ENCODE data around the gene SLC25A39. TPM values are rescaled to one million over a fixed set of nuclear protein-coding genes. Genes with fewer than 3 reads are reported as not detected.

Gene SLC25A39
- polyA plus RNA-seq, 3 donors: 83.8 to 116 (median 113) TPM

DNA sequence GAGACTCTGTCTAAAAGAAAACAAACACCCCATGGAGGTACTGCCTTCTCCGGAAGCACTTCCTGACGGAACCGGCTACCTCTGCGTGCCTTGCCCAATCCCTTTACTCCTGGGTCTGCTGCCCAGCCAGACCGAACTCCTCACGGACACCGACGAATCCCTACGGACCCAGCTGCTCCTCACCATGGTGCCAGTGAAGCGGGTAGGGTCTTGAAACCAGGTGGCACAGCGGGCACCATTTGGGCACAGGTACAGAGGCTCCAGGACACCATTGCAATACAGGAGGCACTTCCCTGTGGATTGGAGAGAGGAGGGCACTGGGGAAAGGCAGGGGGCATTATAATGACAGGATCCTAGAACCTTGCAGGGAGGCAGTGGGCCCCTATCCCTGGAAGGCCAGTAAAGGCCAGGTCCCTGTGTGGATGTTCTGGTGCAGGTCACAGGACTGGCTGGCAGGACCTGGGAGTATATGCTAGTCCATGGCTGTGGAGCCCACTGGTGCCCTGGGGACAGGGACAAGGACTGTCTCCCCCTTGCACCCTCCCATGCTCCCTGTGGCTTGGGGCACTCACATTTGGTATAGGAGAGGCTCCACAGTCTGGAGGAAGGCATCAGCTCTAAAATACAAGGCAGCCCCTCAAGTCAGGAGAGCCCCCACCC is 2.3 kb downstream of the SLC25A39 start:
- DNase-seq (ENCODE audit: extremely low read depth in 1 of 11, low read depth in 9 of 11, low spot score in 4 of 11): no peak

DNA sequence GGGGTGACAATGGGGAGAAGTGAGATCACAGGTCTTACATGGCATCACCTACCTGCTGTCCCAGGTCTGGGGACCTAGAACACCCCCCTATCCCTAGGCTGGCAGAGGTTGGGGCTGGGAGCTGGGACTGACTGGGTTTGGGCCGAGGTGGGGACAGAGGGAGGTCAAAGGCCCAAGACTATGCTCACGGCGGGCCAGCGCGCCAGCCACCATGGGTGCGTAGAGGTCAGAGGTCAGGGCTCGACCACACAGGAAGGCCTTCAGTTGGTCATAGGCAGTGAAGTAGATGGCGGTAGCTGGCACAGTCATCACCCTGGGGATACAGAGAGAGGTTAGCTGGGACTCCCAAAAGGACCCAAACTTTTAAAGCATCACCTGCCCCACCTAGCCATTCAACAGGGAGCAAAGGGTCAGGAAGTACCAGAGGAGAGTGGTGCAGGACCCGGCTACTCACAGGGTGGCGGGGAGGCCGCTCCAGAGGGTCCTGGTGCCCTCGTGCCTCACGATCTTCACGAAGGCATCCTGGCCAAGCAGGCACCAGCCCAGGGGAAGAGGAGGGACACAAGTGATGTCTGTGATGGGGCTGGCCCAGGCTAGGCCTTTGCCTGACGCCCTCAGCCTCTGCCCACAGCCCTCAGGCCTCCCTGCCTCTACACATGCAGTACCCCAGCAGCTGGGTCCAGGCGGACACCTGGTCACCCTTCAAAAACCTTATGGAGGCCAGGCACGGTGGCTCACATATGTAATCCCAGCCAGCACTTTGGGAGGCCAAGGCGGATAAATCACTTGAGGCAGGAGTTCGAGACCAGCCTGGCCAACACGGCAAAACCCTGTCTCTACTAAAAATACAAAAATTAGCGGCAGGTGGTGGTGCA is 3.1 kb downstream of the SLC25A39 start:
- DNase-seq (ENCODE audit: extremely low read depth in 1 of 11, low read depth in 9 of 11, low spot score in 4 of 11): no peak

DNA sequence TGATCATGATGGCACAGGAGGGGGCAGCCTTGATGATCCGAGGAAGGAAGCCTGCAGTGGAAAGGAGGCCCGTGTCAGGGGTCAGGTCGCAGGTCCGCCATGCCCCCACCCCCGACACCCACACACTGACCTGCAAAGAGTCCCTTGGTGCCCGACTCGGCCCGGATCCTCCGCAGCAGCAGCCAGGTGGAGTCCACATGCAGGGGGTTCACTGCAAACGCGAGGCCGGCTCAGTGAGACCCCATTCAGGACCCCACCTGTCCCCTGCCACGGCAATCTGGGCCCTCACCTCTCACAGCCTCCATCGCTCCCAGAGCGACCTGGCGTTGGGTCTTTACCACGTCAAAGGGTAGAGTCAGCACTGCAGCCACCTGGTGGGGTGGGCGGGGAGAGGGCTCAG is 4.6 kb downstream of the SLC25A39 start:
- DNase-seq (ENCODE audit: extremely low read depth in 1 of 11, low read depth in 9 of 11, low spot score in 4 of 11): no peak

DNA sequence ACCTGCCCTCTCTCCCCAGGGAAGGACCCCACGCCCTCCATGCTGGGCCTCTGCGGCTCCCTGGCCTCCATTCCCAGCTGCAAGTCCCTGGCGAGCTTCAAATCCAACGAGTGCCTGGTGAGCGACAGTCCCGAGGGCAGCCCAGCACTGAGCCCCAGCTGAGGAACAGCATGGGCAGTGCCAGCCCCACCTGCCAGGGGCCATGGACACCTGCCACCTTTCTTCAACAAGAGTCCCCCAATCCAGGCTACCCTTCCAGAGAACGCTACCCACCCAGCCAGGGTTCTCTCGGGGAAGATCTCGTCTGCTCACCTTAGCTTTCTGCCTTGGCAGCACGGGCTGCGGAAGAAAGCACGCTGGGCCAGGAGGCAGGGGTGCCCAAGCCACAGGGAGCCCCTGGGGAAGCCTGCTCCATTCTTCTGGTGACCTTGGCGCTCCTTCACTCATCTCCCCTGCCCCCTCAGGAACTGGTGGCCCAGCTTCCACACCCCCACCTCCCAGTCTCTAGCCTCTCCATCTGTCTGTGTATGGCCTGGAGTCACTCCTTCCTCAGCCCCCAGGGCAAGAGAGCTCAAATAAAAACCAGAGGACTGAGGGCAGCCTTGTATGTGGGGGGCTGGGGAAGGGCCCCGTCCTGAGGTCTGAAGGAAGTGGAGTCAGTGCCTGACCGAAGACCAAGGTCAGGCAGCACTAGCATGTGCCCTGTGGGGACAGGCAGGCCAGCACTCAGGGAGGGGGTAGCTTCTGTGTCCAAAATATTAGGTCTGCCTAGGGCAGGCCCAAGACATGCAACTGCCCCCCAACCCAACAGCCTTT is 6.3 kb downstream of the SLC25A39 start:
- DNase-seq (ENCODE audit: extremely low read depth in 1 of 11, low read depth in 9 of 11, low spot score in 4 of 11): no peak

DNA sequence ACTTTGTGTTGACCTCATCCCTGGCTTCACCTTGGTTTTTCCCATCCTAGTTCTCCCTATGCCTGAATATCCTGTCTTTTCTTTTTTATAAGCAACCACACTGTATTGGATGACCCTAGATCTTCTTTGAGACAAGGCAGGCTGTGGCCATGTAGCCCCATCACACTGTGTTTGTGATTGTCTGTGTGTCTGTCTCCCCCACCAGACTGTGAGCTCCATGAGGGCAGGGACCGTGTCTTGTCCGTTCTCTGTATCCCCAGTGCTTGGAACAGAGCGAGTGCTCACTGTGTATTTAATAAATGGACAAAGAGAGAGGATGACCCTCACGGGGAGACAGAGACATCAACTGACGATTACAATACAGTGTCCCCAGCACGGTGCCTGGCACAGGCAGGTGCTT is 7.1 kb downstream of the SLC25A39 start:
- no peak for DNase-seq (ENCODE audit: extremely low read depth in 1 of 11, low read depth in 9 of 11, low spot score in 4 of 11)

DNA sequence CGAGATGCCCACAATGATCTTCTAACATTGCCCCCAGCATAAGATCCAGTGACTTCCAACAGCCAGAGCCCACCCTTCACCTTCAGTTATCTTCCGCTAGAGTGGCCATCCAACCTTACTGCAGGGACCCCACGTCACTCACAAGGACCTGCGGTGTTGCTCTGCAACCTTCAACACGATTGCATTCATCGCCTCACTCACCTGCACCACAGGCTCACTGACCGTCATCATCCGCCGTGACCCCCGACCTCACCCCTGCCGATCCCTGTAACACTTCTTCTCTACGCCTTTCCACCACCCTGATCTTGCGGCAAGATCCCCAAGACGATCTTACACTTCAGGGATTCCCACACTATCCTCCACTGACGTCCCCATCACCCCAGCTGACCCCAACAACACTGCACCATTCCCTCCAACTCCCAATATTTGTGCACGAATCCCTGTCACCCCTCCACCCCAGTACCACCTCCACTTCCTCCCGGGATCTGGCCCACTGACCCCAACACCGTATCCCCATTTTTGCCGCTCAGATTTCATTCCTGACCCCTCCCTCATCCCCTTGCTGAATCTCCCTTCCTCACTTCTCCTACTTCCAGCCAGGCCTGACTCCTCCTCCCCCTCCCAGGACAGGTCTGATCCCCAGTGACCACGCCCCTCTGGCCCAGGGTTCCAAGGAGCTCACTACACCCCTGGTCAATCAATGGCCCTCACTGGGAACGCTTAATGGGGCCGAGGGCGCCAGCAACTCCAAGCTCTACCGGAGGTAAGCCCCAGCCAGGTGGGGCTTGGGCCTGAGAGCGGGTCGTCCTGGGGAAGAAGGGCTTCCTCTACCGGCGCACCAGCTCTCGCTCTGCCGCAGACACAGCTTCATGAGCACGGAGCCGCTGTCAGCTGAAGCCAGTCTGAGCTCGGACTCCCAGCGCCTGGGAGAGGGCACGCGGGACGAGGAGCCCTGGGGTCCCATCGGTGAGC is 8.6 kb downstream of the SLC25A39 start:
- no peak for DNase-seq (ENCODE audit: extremely low read depth in 1 of 11, low read depth in 9 of 11, low spot score in 4 of 11)

DNA sequence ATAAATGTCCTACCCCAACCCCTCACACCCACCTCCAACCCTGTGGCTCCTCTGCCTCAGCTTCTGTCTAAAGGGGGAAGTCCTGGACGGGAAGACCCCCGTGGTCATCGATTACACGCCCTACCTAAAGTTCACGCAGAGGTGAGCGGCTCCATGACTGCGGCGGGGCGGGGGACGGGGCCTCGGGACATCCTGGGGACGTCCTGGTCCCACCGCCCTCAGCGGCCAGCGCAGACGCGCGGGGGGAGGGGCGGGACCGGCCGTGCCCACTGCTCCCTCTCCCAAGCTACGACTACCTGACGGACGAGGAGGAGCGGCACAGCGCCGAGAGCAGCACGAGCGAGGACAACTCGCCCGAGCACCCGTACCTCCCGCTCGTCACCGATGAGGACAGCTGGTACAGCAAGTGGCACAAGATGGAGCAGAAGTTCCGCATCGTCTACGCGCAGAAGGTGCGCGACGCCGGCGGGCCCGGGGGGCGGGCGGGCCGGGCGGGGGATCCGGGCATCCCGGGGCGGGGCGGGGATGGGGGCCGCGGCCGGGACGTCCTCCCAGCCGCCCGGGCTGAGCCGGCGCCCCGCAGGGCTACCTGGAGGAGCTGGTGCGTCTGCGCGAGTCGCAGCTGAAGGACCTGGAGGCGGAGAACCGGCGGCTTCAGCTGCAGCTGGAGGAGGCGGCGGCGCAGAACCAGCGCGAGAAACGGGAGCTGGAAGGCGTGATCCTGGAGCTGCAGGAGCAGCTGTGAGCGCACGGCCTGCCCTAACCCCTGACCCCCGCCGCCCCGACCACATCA is 9.6 kb downstream of the SLC25A39 start:
- no peak for DNase-seq (ENCODE audit: extremely low read depth in 1 of 11, low read depth in 9 of 11, low spot score in 4 of 11)

DNA sequence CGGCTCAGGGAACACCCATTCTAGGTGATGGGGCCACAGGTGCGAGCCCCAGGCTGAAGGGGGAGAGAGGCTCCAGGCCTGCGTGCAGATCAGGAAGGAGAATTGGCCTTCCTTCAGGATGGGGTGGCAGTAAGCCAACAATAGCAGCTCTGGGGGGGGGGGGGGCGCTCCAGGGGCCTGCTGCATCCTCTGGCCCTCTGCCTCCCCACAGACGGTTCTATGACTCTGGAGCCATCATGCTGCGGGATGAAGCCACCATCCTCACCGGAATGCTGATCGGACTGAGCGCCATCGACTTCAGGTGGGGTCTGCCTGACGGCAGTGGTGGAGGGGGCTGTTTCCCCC is 10.1 kb downstream of the SLC25A39 start:
- DNase-seq (ENCODE audit: extremely low read depth in 1 of 11, low read depth in 9 of 11, low spot score in 4 of 11): no peak

DNA sequence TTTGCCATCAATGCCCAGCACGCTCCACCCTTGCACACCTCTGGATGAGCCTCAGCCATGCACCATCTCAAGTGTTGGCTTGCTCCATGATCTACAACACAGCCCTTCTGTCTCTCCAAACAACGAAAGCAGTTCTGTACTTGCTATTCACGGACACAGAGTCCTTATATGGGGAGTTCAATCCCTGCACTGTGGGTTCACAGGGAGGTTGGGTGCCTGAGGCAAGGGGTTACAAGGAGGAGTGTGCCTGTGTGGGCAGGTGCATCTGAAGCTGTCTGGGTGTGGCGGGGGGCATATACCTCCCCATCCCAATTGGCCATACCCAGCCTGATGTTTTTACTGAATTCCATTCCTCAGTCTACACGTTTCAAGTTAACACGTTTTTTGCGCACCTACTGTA is 10.6 kb downstream of the SLC25A39 start:
- no peak for DNase-seq (ENCODE audit: extremely low read depth in 1 of 11, low read depth in 9 of 11, low spot score in 4 of 11)

DNA sequence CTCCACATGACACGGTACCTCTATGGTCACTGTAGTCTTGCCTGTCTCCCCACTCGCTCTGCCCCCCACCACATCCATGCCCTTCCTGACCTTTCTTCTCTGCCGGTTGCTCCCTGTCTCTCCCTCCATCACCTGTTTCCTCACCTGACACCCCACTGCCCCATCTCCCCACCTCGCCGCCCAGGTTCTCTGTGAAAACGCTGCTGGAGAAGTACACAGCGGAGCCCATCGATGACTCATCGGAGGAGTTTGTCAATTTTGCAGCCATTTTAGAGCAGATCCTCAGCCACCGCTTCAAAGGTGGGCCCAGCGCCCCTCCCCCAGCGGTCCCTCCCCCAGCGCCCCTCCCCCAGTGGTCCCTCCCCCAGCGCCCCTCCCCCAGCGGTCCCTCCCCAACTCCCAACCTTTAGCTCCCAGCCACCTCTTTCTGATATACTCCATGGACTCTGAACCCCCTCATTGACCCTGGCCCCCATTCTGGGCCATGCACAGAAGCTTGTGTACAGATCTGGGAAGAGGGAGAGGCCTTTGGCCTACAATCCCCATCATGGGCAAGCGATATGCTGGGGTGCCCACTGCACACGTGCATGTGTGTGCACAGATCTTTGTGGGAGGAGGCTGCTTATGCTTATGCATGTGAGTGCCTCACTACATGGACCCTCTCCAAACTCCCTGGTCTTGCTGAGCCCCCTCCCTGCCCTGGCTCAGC is 12.1 kb downstream of the SLC25A39 start:
- no peak for DNase-seq (ENCODE audit: extremely low read depth in 1 of 11, low read depth in 9 of 11, low spot score in 4 of 11)

DNA sequence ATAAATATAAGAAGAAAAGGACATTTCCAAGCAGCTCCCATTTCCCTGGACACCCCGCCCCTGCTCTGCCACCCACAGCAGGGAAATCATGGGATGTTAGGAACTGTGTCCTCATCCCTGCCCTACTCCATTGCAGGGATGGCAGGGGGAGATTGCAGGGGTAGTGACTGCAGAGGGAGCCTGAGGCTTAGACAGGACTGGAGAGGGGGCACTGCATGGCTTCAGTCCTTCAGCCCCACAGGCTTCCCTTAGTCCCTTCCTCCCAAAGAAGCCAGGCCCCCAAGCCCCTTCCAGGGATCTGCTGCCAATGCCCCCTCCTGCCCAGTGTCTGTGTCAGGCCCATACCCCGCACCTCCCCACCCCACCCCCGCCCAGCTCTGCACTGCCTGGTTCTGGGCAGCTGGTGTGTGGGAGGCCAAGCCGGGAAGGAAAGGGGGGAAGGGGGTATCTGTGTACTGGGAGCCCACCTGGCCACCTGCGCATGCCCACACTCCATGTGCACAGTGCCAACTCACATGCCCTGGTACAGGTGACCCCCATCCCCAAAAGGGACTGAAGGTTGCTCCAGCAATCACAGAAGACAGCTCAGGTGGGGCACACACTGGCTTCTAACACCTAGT is 13.0 kb downstream of the SLC25A39 start:
- DNase-seq (ENCODE audit: extremely low read depth in 1 of 11, low read depth in 9 of 11, low spot score in 4 of 11): no peak

DNA sequence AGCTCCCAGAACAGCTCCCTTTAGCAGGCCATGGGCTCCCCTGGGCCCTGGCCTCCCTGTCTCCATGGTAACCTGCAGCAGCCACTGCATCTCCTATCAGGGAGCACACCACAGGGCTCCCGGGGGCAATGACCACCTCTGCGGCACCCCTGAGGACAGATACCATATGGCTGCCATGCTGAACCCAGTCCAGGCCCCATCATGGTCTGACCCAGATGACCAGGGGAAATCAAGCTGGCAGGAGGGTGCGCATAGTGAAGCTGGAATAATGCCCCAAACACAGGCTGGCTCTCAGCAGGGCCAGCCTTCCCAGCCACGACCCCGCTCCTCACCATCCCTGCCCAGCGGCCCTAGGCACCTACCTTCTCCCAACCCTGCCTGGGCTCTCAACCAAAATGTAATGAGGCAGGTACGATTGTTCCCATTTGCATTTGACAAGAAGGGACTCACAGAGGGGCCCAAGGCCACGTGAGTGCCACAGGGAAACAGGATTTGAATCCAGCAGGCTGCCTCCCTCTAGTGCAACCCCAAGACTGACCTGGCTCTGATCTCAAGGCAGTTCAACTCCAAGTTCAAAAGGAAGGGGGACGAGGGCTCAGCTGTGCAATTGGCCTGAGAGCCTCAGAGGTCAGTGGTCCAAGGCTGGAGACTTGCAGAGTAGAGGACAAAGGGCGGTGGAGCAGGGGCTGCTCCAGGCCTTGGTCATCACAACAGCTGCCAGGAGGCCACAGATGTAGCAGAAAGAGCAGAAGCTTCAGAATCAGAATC is 13.8 kb downstream of the SLC25A39 start:
- DNase-seq (ENCODE audit: extremely low read depth in 1 of 11, low read depth in 9 of 11, low spot score in 4 of 11): no peak

DNA sequence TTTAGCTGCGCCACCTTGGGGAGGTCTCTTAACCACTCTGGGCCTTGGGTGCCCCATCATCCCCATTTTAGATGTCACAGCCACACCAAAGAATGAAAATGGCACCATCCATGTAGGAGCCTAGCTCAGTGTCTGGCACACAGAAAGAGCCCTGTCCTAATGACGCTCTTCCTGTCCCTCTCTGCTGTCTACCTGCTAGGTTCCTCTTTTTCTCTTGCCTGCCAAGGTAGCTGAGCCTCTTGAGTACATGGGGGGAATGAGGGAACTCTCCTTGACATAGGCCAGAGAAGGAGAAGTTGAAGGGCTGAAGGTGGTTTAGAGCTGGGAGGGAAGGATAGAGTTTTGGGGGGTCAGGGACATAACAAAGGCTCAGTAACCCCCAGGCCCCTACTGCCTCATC is 14.4 kb downstream of the SLC25A39 start:
- DNase-seq (ENCODE audit: extremely low read depth in 1 of 11, low read depth in 9 of 11, low spot score in 4 of 11): no peak

DNA sequence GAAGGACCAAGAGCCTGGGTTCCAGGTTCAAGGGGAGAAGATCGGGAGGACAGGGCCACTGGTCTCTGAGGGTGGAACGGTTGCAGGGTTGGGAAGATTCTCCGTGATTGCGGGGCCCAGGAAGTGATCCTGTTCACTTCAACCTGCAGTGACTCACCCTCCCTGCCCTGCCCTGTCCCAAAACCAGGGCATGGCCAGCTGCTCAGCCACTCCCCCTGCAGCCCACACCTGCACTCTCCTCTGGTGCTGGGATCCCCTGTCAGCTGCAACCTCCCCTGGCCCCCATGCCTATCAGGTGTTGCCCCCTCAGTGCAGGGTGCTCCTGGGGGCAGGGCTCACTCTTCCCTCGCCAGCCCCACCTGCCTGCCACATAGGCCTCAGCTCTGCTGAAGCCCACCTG is 15.2 kb downstream of the SLC25A39 start:
- DNase-seq (ENCODE audit: extremely low read depth in 1 of 11, low read depth in 9 of 11, low spot score in 4 of 11): no peak

DNA sequence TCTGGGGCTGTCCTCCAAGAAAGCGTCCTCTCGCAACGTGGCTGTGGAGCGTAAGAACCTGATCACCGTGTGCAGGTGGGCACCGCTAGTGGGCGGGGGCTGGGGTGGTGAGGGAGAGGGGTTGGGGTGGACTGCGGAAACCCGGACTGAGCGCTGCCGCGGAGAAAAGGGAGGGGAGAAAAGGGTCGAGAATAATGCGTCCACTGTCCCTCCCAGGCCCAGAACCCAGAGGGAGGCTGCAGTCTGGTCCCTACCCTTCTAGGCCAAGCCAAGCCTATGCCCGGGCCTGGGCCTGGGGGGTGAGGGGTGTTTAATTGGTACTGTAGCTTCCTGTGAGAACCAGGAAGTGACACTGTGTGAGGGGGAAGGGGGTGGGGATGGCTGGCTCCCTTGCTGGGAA is 15.8 kb downstream of the SLC25A39 start:
- no peak for DNase-seq (ENCODE audit: extremely low read depth in 1 of 11, low read depth in 9 of 11, low spot score in 4 of 11)

DNA sequence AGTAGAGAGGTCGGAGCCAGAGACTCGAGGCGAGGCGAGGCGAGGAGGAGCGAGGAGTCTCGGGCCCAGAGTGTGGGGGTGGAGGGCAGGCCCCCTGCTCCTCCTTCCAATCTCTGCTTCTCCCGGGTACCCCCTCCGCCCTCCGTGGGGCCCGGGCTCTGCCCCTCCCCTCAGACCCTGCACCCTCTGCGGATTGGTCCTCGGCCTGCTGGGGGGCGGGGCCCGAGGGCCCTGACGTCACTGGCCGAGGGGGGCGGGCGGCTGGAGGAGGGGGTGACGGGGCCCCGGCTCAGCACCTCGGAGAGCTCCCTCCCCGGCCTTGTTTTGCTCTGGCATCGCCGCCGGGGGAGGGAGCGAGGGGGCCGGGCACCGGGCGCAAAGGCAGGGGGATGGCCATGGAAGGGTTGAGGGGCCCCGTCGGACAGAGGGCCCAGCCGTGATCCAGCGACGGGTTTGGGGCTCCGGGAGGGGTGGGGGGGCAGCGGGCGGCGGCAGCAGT is 16.3 kb downstream of the SLC25A39 start, which contains the start of gene RUNDC3A:
RUNDC3A (plus strand) TSS at position 282 of the 499 bp plus-strand sequence. CDS start 232 bp downstream, outside the sequence.
- DNase-seq (ENCODE audit: extremely low read depth in 1 of 11, low read depth in 9 of 11, low spot score in 4 of 11): peak; percentile 67 to 92 (median 87)

All from renal cortex interstitium (tissue), 11 donors.